ENCODE results near the gene SPINK14.

The SPINK14 gene

GRCh38 chr5:148202531-148203203, 34.3 kb downstream of the SPINK14 start, which contains the start of gene SPINK6:
Gene SPINK6 (plus strand): TSS chr5:148203042. CDS start chr5:148203097, 55 bp downstream.
- DNase-seq: no peak

- no peak for DNase-seq
Measured at GRCh38 chr5:148205044-148205806, 36.9 kb downstream of the SPINK14 start.

GRCh38 chr5:148205865-148206264, 37.5 kb downstream of the SPINK14 start:
- no peak for DNase-seq

GRCh38 chr5:148206620-148207019, 38.3 kb downstream of the SPINK14 start:
- DNase-seq: no peak

GRCh38 chr5:148208226-148208625, 39.9 kb downstream of the SPINK14 start:
- no peak for DNase-seq

GRCh38 chr5:148209151-148209770, 40.9 kb downstream of the SPINK14 start:
- peak; percentile 69 for DNase-seq

- DNase-seq: no peak
Measured at GRCh38 chr5:148214665-148215185, 46.4 kb downstream of the SPINK14 start.

GRCh38 chr5:148221508-148221907, 53.2 kb downstream of the SPINK14 start:
- no peak for DNase-seq

- DNase-seq: no peak
Measured at GRCh38 chr5:148224117-148224742, 55.9 kb downstream of the SPINK14 start.

Measured in NCI-H2029 (cell line).